Tibial artery (tissue), 4 donors: Measurements from ENCODE around the gene PLPP2.

ENCODE experiments used
- DNase-seq, 2 donors: peaks; one replicate each; pipeline ENCODE4 v3.0.0-alpha.2; 2019
- H3K27ac ChIP-seq, 2 donors: fragments of 200-600 bp; sonication (generic) in 1 of 2; 1 replicate in 1 of 2; 2 replicates in 1 of 2; pipeline ENCODE4 v1.5.1; 2018 to 2019; ENCODE audit warnings: mild to moderate bottlenecking in 1 of 2
- H3K27me3 ChIP-seq, 2 donors: fragments of 200-600 bp; sonication (generic) in 1 of 2; one replicate each; pipeline versions ENCODE4 v1.5.1 to v1.6.0; 2016 to 2019
- H3K36me3 ChIP-seq, 3 donors: fragments of 200-600 bp; sonication (generic) in 2 of 3; one replicate each; pipeline ENCODE4 v1.5.1; 2016 to 2019; ENCODE audit warnings: mild to moderate bottlenecking in 2 of 3
- H3K4me1 ChIP-seq, 4 donors: fragments of 200-600 bp; sonication (generic) in 2 of 4; 1 replicate in 3 of 4; 2 replicates in 1 of 4; pipeline ENCODE4 v1.5.1; 2016 to 2019
- H3K4me3 ChIP-seq, 2 donors: fragments of 200-600 bp; sonication (generic) in 1 of 2; 1 replicate in 1 of 2; 2 replicates in 1 of 2; pipeline ENCODE4 v1.5.1; 2018 to 2019; ENCODE audit warnings: mild to moderate bottlenecking in 2 of 2
- H3K9me3 ChIP-seq, 3 donors: fragments of 200-600 bp; sonication (generic) in 1 of 3; one replicate each; pipeline ENCODE4 v1.5.1; 2016 to 2019
- CTCF ChIP-seq, 2 experiments: fragments of 200-600 bp in 1 of 2; fragments of 450-650 bp in 1 of 2; IDR thresholded peaks; one replicate each; pipeline ENCODE4 v1.5.1; 2017 to 2019; ENCODE audit warnings: antibody characterized with exemption in 2 of 2, mild to moderate bottlenecking in 1 of 2, moderate library complexity in 1 of 2
- intact Hi-C: fragments of 100-400 bp; cut with DNase I; formaldehyde crosslinking; loops from one replicate; pipeline ENCODE4 v1.15.0; 2023; ENCODE audit warnings: low total_unique reads

The PLPP2 gene

GRCh38 chr19:283395-283794, 7.8 kb downstream of the PLPP2 start:
- intact Hi-C loops: no loop called here
- H3K4me1 ChIP-seq: no peaks in the 10 kb centered on the region
- peaks cover 0 to 45% of the 10 kb centered on the region in 2 donors for H3K27me3 ChIP-seq
- no peaks in the 10 kb centered on the region for H3K9me3 ChIP-seq
- peaks cover 0 to 37% (median 0%) of the 10 kb centered on the region in 3 donors for H3K36me3 ChIP-seq
- TF ChIP-seq CTCF (IDR thresholded peaks at IDR 0.05): no peak
- no peak overlapping the region for H3K4me3 ChIP-seq
- no peak overlapping the region for H3K27ac ChIP-seq
- peak in 1 of 2 donors; percentile 7 for DNase-seq

- H3K36me3 ChIP-seq: peaks cover 0 to 33% (median 0%) of the 10 kb centered on the region in 3 donors
- H3K4me1 ChIP-seq: no peaks in the 10 kb centered on the region
- peak in 1 of 2 donors; percentile 13 for DNase-seq
- no peak overlapping the region for H3K27ac ChIP-seq
- peaks cover 0 to 52% of the 10 kb centered on the region in 2 donors for H3K27me3 ChIP-seq
- no peak overlapping the region for H3K4me3 ChIP-seq
- no peak for TF ChIP-seq CTCF (IDR thresholded peaks at IDR 0.05)
- intact Hi-C loops: no loop called here
- H3K9me3 ChIP-seq: no peaks in the 10 kb centered on the region
These were observed 8.7 kb downstream of the PLPP2 start for GRCh38 chr19:282501-282900.

- Histone ChIP-seq H3K9me3 (no peaks in the 10 kb centered on the region), H3K36me3 (peaks cover 0 to 30% (median 0%) of the 10 kb centered on the region in 3 donors), H3K4me3 (no peak overlapping the region), H3K4me1 (no peaks in the 10 kb centered on the region), H3K27me3 (peaks cover 0 to 57% of the 10 kb centered on the region in 2 donors), H3K27ac (no peak overlapping the region)
- TF ChIP-seq CTCF (IDR thresholded peaks at IDR 0.05): no peak
- peak in 1 of 2 donors; percentile 37 for DNase-seq
- intact Hi-C loops: no loop called here
These were observed 9.2 kb downstream of the PLPP2 start for GRCh38 chr19:281992-282391.

GRCh38 chr19:281156-281853, 9.9 kb downstream of the PLPP2 start:
- peaks cover 0 to 30% (median 0%) of the 10 kb centered on the region in 3 donors for H3K36me3 ChIP-seq
- H3K27ac ChIP-seq: no peak overlapping the region
- no peak for TF ChIP-seq CTCF (IDR thresholded peaks at IDR 0.05)
- no peak overlapping the region for H3K4me3 ChIP-seq
- no peaks in the 10 kb centered on the region for H3K9me3 ChIP-seq
- intact Hi-C loops: no loop called here
- peaks cover 0 to 63% of the 10 kb centered on the region in 2 donors for H3K27me3 ChIP-seq
- peak in 1 of 2 donors; percentile 56 for DNase-seq
- H3K4me1 ChIP-seq: no peaks in the 10 kb centered on the region

- no peak overlapping the region for H3K27ac ChIP-seq
- H3K36me3 ChIP-seq: peaks cover 0 to 30% (median 0%) of the 10 kb centered on the region in 3 donors
- H3K4me3 ChIP-seq: no peak overlapping the region
- DNase-seq: peak in 1 of 2 donors; percentile 45
- no peaks in the 10 kb centered on the region for H3K9me3 ChIP-seq
- peaks cover 0 to 63% of the 10 kb centered on the region in 2 donors for H3K27me3 ChIP-seq
- intact Hi-C loops: no loop called here
- TF ChIP-seq CTCF (IDR thresholded peaks at IDR 0.05): no peak
- H3K4me1 ChIP-seq: no peaks in the 10 kb centered on the region
These were observed 10.6 kb downstream of the PLPP2 start for GRCh38 chr19:280541-281009.
